ENCODE measurements around the gene OR10V1. TPM values are rescaled to one million over a fixed set of nuclear protein-coding genes. Genes with fewer than 3 reads are reported as not detected.

OR10V1 gene
- total RNA-seq = not detected in 2 replicates

DNA sequence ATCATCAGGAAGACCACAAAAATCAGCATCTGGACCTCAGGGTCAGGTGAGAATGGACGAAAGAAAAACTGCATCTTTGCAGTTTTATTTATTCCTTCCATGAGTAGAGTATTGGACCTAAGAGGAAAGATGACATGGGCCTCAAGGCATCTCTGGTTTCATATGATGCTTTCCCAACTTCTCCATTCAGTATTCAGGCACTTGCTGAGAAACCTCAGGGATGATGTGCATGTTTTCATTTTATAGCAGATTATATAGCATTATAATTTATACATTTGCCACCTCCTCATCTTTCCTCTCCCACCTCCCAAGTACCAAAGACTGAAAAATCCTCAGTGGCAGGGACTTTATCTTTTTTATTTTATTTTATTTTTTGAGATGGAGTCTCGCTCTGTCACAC, at the start of gene OR10V1:
Gene OR10V1 (minus strand): TSS at position 101 of the 400 bp plus-strand sequence. CDS start 0 bp downstream, at position 101.

GRCh38 chr11:59754859-59755700, 41.4 kb upstream of the OR10V1 start, which contains the start of gene STX3:
STX3 (plus strand) TSS chr11:59755376; CDS start chr11:59755606, 230 bp downstream.

DNA sequence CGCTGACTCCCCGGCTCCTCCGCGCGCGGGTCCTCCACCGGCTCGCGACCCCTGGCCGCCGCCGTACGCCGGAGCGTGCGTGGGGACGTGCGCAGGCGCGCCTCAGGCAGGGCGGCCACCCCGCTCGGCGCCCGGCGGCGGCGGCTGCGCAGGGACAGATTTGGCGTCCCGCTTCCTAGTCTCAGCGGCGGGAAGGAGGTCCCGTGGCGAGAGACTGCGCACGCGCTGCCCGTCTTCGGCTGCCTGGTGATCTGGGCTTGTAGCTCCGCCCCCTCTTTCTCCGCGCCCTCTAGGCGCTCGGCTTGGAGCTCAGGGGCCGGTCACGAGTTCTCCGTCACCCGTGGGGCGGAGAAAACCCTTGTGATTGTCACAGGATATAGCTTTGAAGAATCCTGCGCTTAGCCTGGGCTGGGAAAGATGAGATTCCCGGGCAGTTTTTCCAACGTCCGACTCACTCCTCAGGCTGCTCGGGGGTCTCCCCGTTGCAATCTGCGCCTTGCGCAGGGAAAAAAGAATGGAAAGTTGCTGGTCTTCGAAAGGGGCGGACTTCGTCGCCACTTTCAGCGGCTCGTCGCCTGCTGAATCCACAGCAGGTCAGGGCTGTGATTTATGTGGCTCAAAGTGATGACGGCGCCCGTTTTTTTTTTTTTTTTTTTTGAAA, 44.6 kb downstream of the OR10V1 start, which contains the start of gene PATL1:
Gene PATL1 (minus strand): TSS at position 88 of the 661 bp plus-strand sequence. CDS start 142 bp downstream, outside the sequence.

Other genes with a start within 250 kb of the OR10V1 start
- not detected in 2 replicates for gene OR4D10, start 240.5 kb downstream of the OR10V1 start, total RNA-seq
- gene OR4D11, start 210.3 kb downstream of the OR10V1 start, total RNA-seq = not detected in 2 replicates
- not detected in 2 replicates for gene OR4D9, start 202.3 kb downstream of the OR10V1 start, total RNA-seq
- gene OSBP, start 98.1 kb downstream of the OR10V1 start, total RNA-seq = 35.4 and 37.6 TPM in 2 replicates
- 9.4 and 9.9 TPM in 2 replicates for gene PATL1, start 44.8 kb downstream of the OR10V1 start, total RNA-seq
- 8.7 and 10.9 TPM in 2 replicates for gene STX3, start 41.5 kb upstream of the OR10V1 start, total RNA-seq
- gene MRPL16, start 96.9 kb upstream of the OR10V1 start, total RNA-seq = 36.2 and 36.4 TPM in 2 replicates
- gene CBLIF, start 131.7 kb upstream of the OR10V1 start, total RNA-seq = not detected in 2 replicates
- gene TCN1, start 152.6 kb upstream of the OR10V1 start, total RNA-seq = 0.83 TPM in 1 of 2 replicates, not detected in the other
- not detected in 2 replicates for gene OOSP3, start 164.9 kb upstream of the OR10V1 start, total RNA-seq
- not detected in 2 replicates for gene OOSP1, start 224.6 kb upstream of the OR10V1 start, total RNA-seq